SW480 (cell line): Measurements from ENCODE around the gene SRBD1.
A peak's percentile ranks its signal among the peaks of the same experiment; 100 is the strongest.
"Not testable (repeated sequence)": the region's sequence is repeated elsewhere in the genome, so short reads cannot be mapped to it uniquely, and the experiment has no call there.

Source experiments
- DNase-seq: peaks from one replicate; pipeline ENCODE4 v3.0.0-alpha.2; 2016; ENCODE audit warnings: low spot score

Gene SRBD1

DNA sequence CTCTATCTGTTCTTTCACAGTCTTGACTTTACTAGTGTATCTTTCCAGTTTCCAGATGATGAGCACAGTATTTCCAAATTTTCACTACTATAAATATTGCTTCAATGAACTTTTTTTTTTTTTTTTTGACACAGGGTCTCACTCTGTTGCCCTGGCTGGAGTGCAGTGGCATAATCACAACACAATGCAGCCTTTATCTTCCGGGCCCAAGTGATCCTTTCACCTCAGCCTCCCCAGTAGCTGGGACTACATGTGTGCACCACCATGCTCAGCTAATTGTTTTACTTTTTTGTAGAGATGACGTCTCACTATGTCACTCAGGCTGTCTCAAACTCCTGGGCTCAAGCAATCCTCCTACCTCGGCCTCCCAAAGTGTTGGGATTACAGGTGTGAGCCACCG lies 142.8 kb downstream of the SRBD1 start:
- no peak for DNase-seq

DNA sequence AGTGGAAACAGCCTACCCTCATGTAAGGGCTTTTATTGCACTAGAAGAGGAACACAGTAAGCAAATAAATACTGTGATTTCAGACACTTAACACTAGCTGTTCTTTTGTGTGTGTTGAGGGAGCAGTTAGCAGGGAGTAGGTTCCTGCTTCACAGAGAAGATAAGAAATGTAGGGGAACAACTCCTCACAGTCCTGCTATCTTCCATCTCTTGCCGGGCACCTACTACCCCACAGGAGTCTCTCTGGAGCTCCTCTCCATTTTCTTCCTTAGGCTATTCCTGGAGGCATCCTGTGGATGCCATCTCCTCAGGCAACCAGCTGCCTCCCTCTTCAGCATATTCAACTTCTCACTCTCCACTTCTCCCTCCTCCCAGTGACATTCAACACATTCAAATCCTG lies 145.0 kb downstream of the SRBD1 start:
- no peak for DNase-seq

DNA sequence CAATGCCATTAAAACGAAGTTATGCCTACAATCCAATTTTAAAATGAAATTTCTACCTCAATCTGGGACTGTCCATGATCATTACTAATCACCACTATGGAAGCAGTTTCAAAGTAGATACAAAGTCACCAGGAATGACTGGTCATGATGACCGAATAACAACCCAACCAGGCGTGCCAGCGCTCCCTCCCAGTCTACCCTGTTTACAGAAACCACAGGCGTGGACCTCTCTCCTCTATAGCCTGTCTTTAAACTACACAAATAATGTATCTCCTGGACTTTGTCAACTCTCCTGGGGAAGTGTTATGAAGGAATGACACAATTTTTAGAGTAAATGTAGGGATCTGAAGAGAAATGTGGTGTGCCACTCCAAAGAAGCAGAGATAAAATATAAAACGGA lies 150.2 kb downstream of the SRBD1 start:
- no peak for DNase-seq

DNA sequence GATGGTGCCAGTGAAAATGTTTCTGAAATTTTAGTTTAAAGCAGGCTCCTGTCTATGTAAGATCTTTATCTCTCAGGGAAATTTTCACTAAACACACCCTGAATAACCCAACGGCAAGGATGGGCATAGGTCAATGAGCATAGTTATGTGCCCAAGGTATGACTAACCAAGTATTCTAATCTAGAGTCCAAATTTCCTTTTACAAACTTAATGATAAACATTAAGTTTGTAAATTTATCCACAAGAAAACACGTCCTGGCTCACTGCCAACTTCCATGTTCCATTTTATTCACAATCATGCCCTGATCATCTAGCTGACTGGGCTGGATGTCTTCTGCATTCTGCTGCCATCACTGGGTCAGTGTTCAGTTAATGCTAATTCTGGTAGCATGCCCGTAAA lies 151.2 kb downstream of the SRBD1 start:
- DNase-seq: no peak

GRCh38 chr2:45458909-45459563 lies 152.0 kb downstream of the SRBD1 start:
- DNase-seq: peak; percentile 78

- DNase-seq: no peak
Measured at GRCh38 chr2:45457211-45457945, 153.7 kb downstream of the SRBD1 start.

- DNase-seq: no peak
Measured at GRCh38 chr2:45452866-45453265, 158.2 kb downstream of the SRBD1 start.

GRCh38 chr2:45450634-45451033 lies 160.4 kb downstream of the SRBD1 start:
- no peak for DNase-seq

- no peak for DNase-seq
Measured at GRCh38 chr2:45448217-45448616, 162.8 kb downstream of the SRBD1 start.

DNA sequence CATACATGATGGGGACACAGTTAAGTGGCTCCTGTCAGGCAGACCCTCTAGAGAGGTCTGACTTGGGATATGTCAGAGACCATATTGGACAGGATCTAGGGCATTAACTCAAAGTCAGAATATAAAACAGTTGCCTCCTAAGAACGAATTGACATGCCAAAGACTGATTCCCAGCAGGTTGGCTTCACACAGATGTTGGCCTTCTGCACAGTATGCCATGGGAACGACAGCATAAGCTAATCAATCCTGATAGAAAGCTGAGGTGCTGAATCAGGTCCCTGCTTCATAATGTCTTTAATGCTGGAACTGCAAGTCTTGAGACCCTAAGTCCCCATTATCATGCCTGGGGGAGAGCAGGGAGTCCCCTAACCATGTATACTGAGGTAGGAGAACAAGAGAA lies 165.1 kb downstream of the SRBD1 start:
- no peak for DNase-seq

DNA sequence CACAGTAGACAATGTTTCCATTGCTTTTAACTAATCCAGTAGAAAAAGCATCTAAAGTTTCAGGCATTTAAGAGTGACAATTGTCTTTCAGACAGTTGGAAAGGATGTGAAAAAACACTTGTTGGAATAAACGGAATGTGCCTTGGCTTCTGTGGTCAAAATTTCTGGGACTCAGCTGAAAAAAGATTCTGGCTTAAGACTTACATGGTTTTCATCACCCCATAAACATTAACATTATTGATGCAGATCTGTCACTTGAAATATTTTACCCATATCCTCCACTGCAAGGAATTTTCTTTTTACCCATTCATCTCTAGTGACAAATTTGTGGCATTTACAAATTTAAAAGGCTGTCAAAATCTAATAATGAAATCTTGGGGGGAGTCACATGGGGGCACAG lies 166.0 kb downstream of the SRBD1 start:
- no peak for DNase-seq

GRCh38 chr2:45443012-45443411 lies 168.1 kb downstream of the SRBD1 start:
- no peak for DNase-seq

- DNase-seq: no peak
Measured at GRCh38 chr2:45442026-45442425, 169.0 kb downstream of the SRBD1 start.

GRCh38 chr2:45441571-45441970 lies 169.5 kb downstream of the SRBD1 start:
- DNase-seq: no peak

DNA sequence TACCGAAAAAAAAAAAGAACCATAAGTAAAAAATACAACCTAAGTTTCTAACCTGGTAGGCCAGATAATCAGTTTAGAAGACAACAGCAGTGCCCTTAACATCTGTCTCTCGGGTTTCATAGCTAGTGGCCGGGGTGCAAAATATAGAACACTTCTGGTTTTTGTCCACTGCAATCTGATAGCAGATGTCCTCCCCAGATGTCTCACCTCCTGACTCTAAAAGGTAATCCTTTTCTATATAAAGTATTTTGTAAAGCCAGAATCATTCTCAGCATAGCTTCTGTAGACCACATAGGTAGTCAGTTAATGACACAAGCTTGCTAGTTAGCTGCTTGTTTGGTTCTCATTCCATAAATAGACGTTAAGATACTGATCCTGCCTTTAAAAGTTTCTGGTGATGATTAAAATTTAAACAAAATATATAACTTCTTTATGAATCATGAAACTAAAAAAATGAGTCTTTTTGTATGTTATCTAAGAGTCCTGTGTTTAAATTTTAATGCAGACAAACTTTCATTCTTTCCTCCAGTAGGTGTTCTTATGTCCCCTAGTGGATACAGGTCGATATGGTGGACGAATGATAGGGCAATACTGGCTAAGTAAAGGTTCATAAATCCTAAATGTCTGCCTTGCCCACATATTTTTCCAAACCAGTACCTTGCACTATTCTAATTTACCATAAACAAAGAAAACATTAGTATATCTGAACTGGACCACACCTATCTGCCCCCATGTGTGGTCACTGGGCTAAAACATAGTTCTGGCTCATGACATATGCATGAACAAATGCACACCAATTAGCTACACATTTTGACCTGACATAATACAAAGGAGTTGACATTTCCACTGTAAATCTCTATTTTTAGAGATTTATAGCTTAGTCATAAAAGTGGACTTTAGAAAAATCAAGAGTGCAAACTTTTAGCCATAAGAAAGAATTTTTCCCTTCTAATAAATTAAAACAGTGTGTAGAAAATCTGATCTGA lies 171.0 kb downstream of the SRBD1 start:
- DNase-seq: peak; percentile 14

- DNase-seq: no peak
Measured at GRCh38 chr2:45438872-45439665, 172.0 kb downstream of the SRBD1 start.

GRCh38 chr2:45436456-45436855 lies 174.6 kb downstream of the SRBD1 start:
- no peak for DNase-seq

DNA sequence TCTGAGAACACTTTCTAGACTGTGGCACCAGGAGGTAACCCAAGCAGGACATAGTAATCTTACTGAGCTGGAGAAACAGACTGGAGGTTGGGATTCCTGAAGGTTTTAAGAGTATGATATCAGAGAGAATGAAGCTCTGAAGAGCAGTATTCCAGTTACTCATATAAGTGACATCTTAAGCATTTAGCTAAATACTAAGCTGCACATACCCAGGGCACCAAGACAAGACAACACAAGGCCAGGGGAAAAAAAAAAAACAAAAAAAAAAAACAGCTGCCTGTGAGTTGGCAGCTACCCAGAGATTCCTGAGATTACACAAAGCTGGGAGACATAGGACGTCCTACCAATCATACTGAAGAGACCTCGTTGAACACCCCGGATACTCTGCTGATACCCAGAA lies 175.8 kb downstream of the SRBD1 start:
- DNase-seq: no peak

GRCh38 chr2:45433363-45433762 lies 177.7 kb downstream of the SRBD1 start:
- DNase-seq: no peak

- no peak for DNase-seq
Measured at GRCh38 chr2:45432406-45432805, 178.7 kb downstream of the SRBD1 start.

- not testable (repeated sequence) for DNase-seq
Measured at GRCh38 chr2:45426025-45426424, 185.0 kb downstream of the SRBD1 start.

- DNase-seq: no peak
Measured at GRCh38 chr2:45422921-45423320, 188.1 kb downstream of the SRBD1 start.
